Stimulated activated CD4-positive, alpha-beta T cell treated with anti-CD3 and anti-CD28 coated beads, Interleukin-1b, Interleukin-23, amount 100 ng/mL, for 24 hours (primary cell): ENCODE results near the gene TGM4.
A peak's percentile ranks its signal among the peaks of the same experiment; 100 is the strongest.

ENCODE experiments used
- DNase-seq, 4 experiments: peaks; one replicate each; pipeline ENCODE4 v3.0.0-alpha.2; 2020; ENCODE audit warnings: low read depth in 4 of 4, low spot score in 1 of 4

Gene TGM4

GRCh38 chr3:44877333-44877732, 2.9 kb downstream of the TGM4 start:
- DNase-seq = no peak

GRCh38 chr3:44880284-44880683, 5.9 kb downstream of the TGM4 start:
- no peak for DNase-seq

GRCh38 chr3:44883213-44883955, 9.0 kb downstream of the TGM4 start:
- no peak for DNase-seq

- no peak for DNase-seq
Measured at GRCh38 chr3:44883999-44884431, 9.6 kb downstream of the TGM4 start.

GRCh38 chr3:44885618-44886017, 11.2 kb downstream of the TGM4 start:
- no peak for DNase-seq

- DNase-seq = no peak
Measured at GRCh38 chr3:44886561-44886960, 12.2 kb downstream of the TGM4 start.

GRCh38 chr3:44887101-44887500, 12.7 kb downstream of the TGM4 start:
- DNase-seq = no peak

GRCh38 chr3:44890258-44890657, 15.8 kb downstream of the TGM4 start:
- no peak for DNase-seq

- DNase-seq = no peak
Measured at GRCh38 chr3:44890852-44891251, 16.4 kb downstream of the TGM4 start.

- no peak for DNase-seq
Measured at GRCh38 chr3:44892689-44893088, 18.3 kb downstream of the TGM4 start.

GRCh38 chr3:44893097-44893496, 18.7 kb downstream of the TGM4 start:
- no peak for DNase-seq

GRCh38 chr3:44894485-44894884, 20.1 kb downstream of the TGM4 start:
- no peak for DNase-seq

GRCh38 chr3:44896440-44896839, 22.0 kb downstream of the TGM4 start:
- no peak for DNase-seq

- DNase-seq = no peak
Measured at GRCh38 chr3:44899683-44900367, 25.4 kb downstream of the TGM4 start.

- no peak for DNase-seq
Measured at GRCh38 chr3:44902628-44903027, 28.2 kb downstream of the TGM4 start.

- no peak for DNase-seq
Measured at GRCh38 chr3:44903314-44903713, 28.9 kb downstream of the TGM4 start.

- DNase-seq = no peak
Measured at GRCh38 chr3:44903751-44904150, 29.3 kb downstream of the TGM4 start.

GRCh38 chr3:44905446-44906157, 31.2 kb downstream of the TGM4 start:
- DNase-seq = no peak

GRCh38 chr3:44906997-44907396, 32.6 kb downstream of the TGM4 start:
- peak in 1 of 4 experiments; percentile 3 for DNase-seq

GRCh38 chr3:44907612-44908011, 33.2 kb downstream of the TGM4 start:
- DNase-seq = no peak

GRCh38 chr3:44909063-44909462, 34.7 kb downstream of the TGM4 start:
- no peak for DNase-seq

- no peak for DNase-seq
Measured at GRCh38 chr3:44910693-44911092, 36.3 kb downstream of the TGM4 start.
